Stimulated activated CD8-positive, alpha-beta memory T cell treated with anti-CD3 and anti-CD28 coated beads, Interleukin-15, amount 100 ng/mL, for 48 hours (primary cell): ENCODE data around the gene TMEM179B.
"Not testable (repeated sequence)": the region's sequence is repeated elsewhere in the genome, so short reads cannot be mapped to it uniquely, and the experiment has no call there.

Source experiments
- DNase-seq, 2 donors: peaks; one replicate each; pipeline ENCODE4 v3.0.0-alpha.2; 2020; ENCODE audit warnings: low read depth in 2 of 2

The TMEM179B gene

GRCh38 chr11:62787005-62787759, at the start of gene TMEM179B:
Gene TMEM179B, plus strand, starts transcription at chr11:62787402. Its CDS starts 30 bp downstream, at chr11:62787432.
- peak; percentile 96 to 97 for DNase-seq

GRCh38 chr11:62747475-62748160, 39.6 kb upstream of the TMEM179B start:
- DNase-seq, result no peak

- DNase-seq, result not testable (repeated sequence)
These were observed 37.3 kb upstream of the TMEM179B start for GRCh38 chr11:62749931-62750330.

GRCh38 chr11:62752177-62752785, 34.9 kb upstream of the TMEM179B start:
- DNase-seq, result no peak

- no peak for DNase-seq
These were observed 34.0 kb upstream of the TMEM179B start for GRCh38 chr11:62752994-62753735.

GRCh38 chr11:62753736-62754603, 33.2 kb upstream of the TMEM179B start, which contains the start of gene ZBTB3:
Gene ZBTB3, minus strand, starts transcription at chr11:62754160. Its CDS starts 496 bp downstream, at chr11:62753664.
- peak; percentile 91 to 93 for DNase-seq

- no peak for DNase-seq
These were observed 32.1 kb upstream of the TMEM179B start for GRCh38 chr11:62755086-62755615.

GRCh38 chr11:62757846-62758788, 29.1 kb upstream of the TMEM179B start:
- no peak for DNase-seq

- not testable (repeated sequence) for DNase-seq
These were observed 26.4 kb upstream of the TMEM179B start for GRCh38 chr11:62760867-62761227.

GRCh38 chr11:62770778-62771143, 16.4 kb upstream of the TMEM179B start:
- DNase-seq, result no peak

GRCh38 chr11:62771144-62772021, 15.8 kb upstream of the TMEM179B start, which contains the start of gene TAF6L:
Gene TAF6L, plus strand, starts transcription at chr11:62771396. Its CDS starts 4,388 bp downstream, at chr11:62775784.
- peak; percentile 92 for DNase-seq

- DNase-seq, result no peak
These were observed 12.8 kb upstream of the TMEM179B start for GRCh38 chr11:62774407-62774806.

- no peak for DNase-seq
These were observed 11.6 kb upstream of the TMEM179B start for GRCh38 chr11:62775646-62776045.

GRCh38 chr11:62777389-62777788, 9.8 kb upstream of the TMEM179B start:
- no peak for DNase-seq

GRCh38 chr11:62778441-62778840, 8.8 kb upstream of the TMEM179B start:
- no peak for DNase-seq

- no peak for DNase-seq
These were observed 4.4 kb upstream of the TMEM179B start for GRCh38 chr11:62782753-62783152.

GRCh38 chr11:62786318-62787004, 741 bp upstream of the TMEM179B start:
- DNase-seq, result peak; percentile 78 to 80

- no peak for DNase-seq
These were observed 1.8 kb downstream of the TMEM179B start for GRCh38 chr11:62788991-62789390.
